Stimulated activated CD8-positive, alpha-beta memory T cell treated with anti-CD3 and anti-CD28 coated beads, Interleukin-12 subunit alpha, Interleukin-12 subunit beta, amount 100 ng/mL, for 4 hours (primary cell): ENCODE results near the gene BLTP3A.
"Not testable (repeated sequence)": the region's sequence is repeated elsewhere in the genome, so short reads cannot be mapped to it uniquely, and the experiment has no call there.

Experiments used
- DNase-seq: peaks from one replicate; pipeline ENCODE4 v3.0.0-alpha.2; 2020; ENCODE audit warnings: low read depth

BLTP3A gene

GRCh38 chr6:34792605-34793500 lies 970 bp downstream of the BLTP3A start:
- DNase-seq = no peak

- DNase-seq = no peak
Measured at GRCh38 chr6:34793877-34794276, 2.0 kb downstream of the BLTP3A start.

- no peak for DNase-seq
Measured at GRCh38 chr6:34795836-34796425, 4.0 kb downstream of the BLTP3A start.

- no peak for DNase-seq
Measured at GRCh38 chr6:34798057-34798456, 6.2 kb downstream of the BLTP3A start.

GRCh38 chr6:34799547-34799946 lies 7.7 kb downstream of the BLTP3A start:
- DNase-seq = no peak

GRCh38 chr6:34804543-34804942 lies 12.7 kb downstream of the BLTP3A start:
- DNase-seq = no peak

GRCh38 chr6:34805074-34805473 lies 13.2 kb downstream of the BLTP3A start:
- DNase-seq = not testable (repeated sequence)

GRCh38 chr6:34806738-34807453 lies 15.0 kb downstream of the BLTP3A start:
- DNase-seq = no peak

GRCh38 chr6:34808473-34808872 lies 16.6 kb downstream of the BLTP3A start:
- DNase-seq = not testable (repeated sequence)

- not testable (repeated sequence) for DNase-seq
Measured at GRCh38 chr6:34809419-34809818, 17.5 kb downstream of the BLTP3A start.

GRCh38 chr6:34810017-34810882 lies 18.4 kb downstream of the BLTP3A start:
- DNase-seq = no peak

GRCh38 chr6:34810936-34811632 lies 19.2 kb downstream of the BLTP3A start:
- no peak for DNase-seq

GRCh38 chr6:34813028-34813713 lies 21.3 kb downstream of the BLTP3A start:
- DNase-seq = no peak

- no peak for DNase-seq
Measured at GRCh38 chr6:34816635-34817301, 24.9 kb downstream of the BLTP3A start.

- no peak for DNase-seq
Measured at GRCh38 chr6:34817446-34817845, 25.6 kb downstream of the BLTP3A start.

GRCh38 chr6:34818872-34819570 lies 27.1 kb downstream of the BLTP3A start:
- not testable (repeated sequence) for DNase-seq

GRCh38 chr6:34819571-34820480 lies 27.9 kb downstream of the BLTP3A start:
- no peak for DNase-seq

GRCh38 chr6:34829137-34829536 lies 37.3 kb downstream of the BLTP3A start:
- no peak for DNase-seq
